Caco-2 (cell line): ENCODE results near the gene MICAL3. TPM values are rescaled to one million over a fixed set of nuclear protein-coding genes. Genes with fewer than 3 reads are reported as not detected.
A peak's percentile ranks its signal among the peaks of the same experiment; 100 is the strongest.

Experiments used
- BruUV-seq: library from RNA; stranded (reverse); fragments of 400-500 nt; replicated peaks from 2 replicates; lab custom pipeline; 2021; lab: Mats Ljungman, UMichigan
- CTCF ChIA-PET: fragments of 300-600 bp; sonication (Branson Sonifier 250); formaldehyde crosslinking; loops from one replicate; lab custom pipeline; 2022; ENCODE audit warnings: antibody characterized with exemption; lab: Charles Lee
- POLR2A ChIA-PET: fragments of 300-600 bp; sonication (Branson Sonifier 250); formaldehyde crosslinking; loops from one replicate; lab custom pipeline; 2022; ENCODE audit warnings: antibody characterized with exemption; lab: Charles Lee
- DNase-seq, 2 experiments: peaks; one replicate each; pipeline versions ENCODE4 v3.0.0 to v3.0.0-alpha.2; 2020 to 2022
- H3K27me3 ChIP-seq: replicated peaks from 2 replicates; pipeline ENCODE4 v1.6.0; 2011; ENCODE audit warnings: low read length; ENCODE audit not compliant: control insufficient read depth, insufficient read depth
- H3K36me3 ChIP-seq: 2 replicates; pipeline ENCODE4 v1.5.1; 2011; ENCODE audit warnings: low read length; ENCODE audit not compliant: control insufficient read depth, insufficient read depth
- H3K4me1 ChIP-seq: fragments of 250-450 bp; sonication (Bioruptor Pico); 2 replicates; pipeline ENCODE4 v1.5.1; 2020; ENCODE audit warnings: mild to moderate bottlenecking
- H3K4me3 ChIP-seq: 2 replicates; pipeline ENCODE4 v1.5.1; 2011; ENCODE audit warnings: low read depth, mild to moderate bottlenecking, control low read depth, low read length
- H3K9me3 ChIP-seq: fragments of 250-450 bp; sonication (Bioruptor Pico); 2 replicates; pipeline ENCODE4 v1.5.1; 2020; ENCODE audit warnings: mild to moderate bottlenecking, moderate library complexity
- H3K27ac Mint-ChIP-seq: one replicate; pipeline ENCODE4 v1.8.0; 2022; ENCODE audit warnings: mixed read lengths; ENCODE audit not compliant: unreplicated experiment
- H3K27me3 Mint-ChIP-seq: one replicate; pipeline ENCODE4 v1.8.0; 2022; ENCODE audit warnings: mixed read lengths; ENCODE audit not compliant: insufficient read depth, unreplicated experiment
- H3K36me3 Mint-ChIP-seq: one replicate; pipeline ENCODE4 v1.8.0; 2022; ENCODE audit warnings: mild to moderate bottlenecking, mixed read lengths; ENCODE audit not compliant: insufficient read depth, unreplicated experiment
- H3K4me1 Mint-ChIP-seq: one replicate; pipeline ENCODE4 v1.8.0; 2022; ENCODE audit warnings: low read depth, mixed read lengths; ENCODE audit not compliant: unreplicated experiment
- H3K4me3 Mint-ChIP-seq: one replicate; pipeline ENCODE4 v1.8.0; 2022; ENCODE audit warnings: mild to moderate bottlenecking, moderate library complexity, mixed read lengths; ENCODE audit not compliant: unreplicated experiment
- H3K9me3 Mint-ChIP-seq: one replicate; pipeline ENCODE4 v1.8.0; 2022; ENCODE audit warnings: mixed read lengths; ENCODE audit not compliant: unreplicated experiment
- CTCF ChIP-seq, 2 experiments: fragments of 200-600 bp in 1 of 2; IDR thresholded peaks; 1 replicate in 1 of 2; 2 replicates in 1 of 2; pipeline versions ENCODE4 v1.5.1 to v1.8.0; 2011 to 2022; ENCODE audit warnings: antibody characterized with exemption in 1 of 2, control low read depth in 1 of 2, inconsistent platforms in 1 of 2, low read depth in 1 of 2, low read length in 1 of 2, mild to moderate bottlenecking in 1 of 2, moderate library complexity in 1 of 2; ENCODE audit not compliant: insufficient read depth in 1 of 2, severe bottlenecking in 1 of 2, unreplicated experiment in 1 of 2
- intact Hi-C: fragments of 100-400 bp; cut with micrococcal nuclease; formaldehyde crosslinking; loops from one replicate; pipeline ENCODE4 v1.10.0; 2022; ENCODE audit not compliant: unreplicated experiment
- total RNA-seq: library from RNA; stranded (reverse); gene quantifications from 2 replicates; pipeline ENCODE4 v1.2.3, GENCODE V29; 2022

MICAL3 gene
- total RNA-seq, 1 experiment from 2014 or later = 65.6 TPM

- Mint-ChIP-seq H3K9me3 (no peaks in the 10 kb centered on the region), H3K27ac (no peak overlapping the region), H3K36me3 (peaks cover 17% of the 10 kb centered on the region), H3K4me3 (no peak overlapping the region), H3K4me1 (peaks cover 22% of the 10 kb centered on the region), H3K27me3 (no peaks in the 10 kb centered on the region)
- ChIA-PET POLR2A (no interaction called here), CTCF (no interaction called here)
- Histone ChIP-seq H3K27me3 (no peaks in the 10 kb centered on the region), H3K4me1 (peaks cover 26% of the 10 kb centered on the region), H3K36me3 (0 out of 2 replicates have a peak, but pooled peaks cover 1% of the 10 kb centered on the region), H3K4me3 (no peak overlapping the region), H3K9me3 (no peaks in the 10 kb centered on the region)
- DNase-seq = no peak
- intact Hi-C loops = no loop called here
- TF ChIP-seq CTCF (IDR thresholded peaks at IDR 0.05; ENCODE audit: insufficient read depth in 1 of 2, low read depth in 1 of 2, low read length in 1 of 2, severe bottlenecking in 1 of 2, unreplicated experiment in 1 of 2) = no peak
- no TSS peak for BruUV-seq
Measured at GRCh38 chr22:17962168-17962567, 62.2 kb downstream of the MICAL3 start.

GRCh38 chr22:17961446-17961729 lies 63.0 kb downstream of the MICAL3 start:
- H3K27me3 ChIP-seq = no peaks in the 10 kb centered on the region
- no peak for DNase-seq
- Mint-ChIP-seq H3K36me3 (peaks cover 10% of the 10 kb centered on the region), H3K4me1 (peaks cover 17% of the 10 kb centered on the region), H3K27ac (no peak overlapping the region), H3K9me3 (no peaks in the 10 kb centered on the region), H3K4me3 (no peak overlapping the region), H3K27me3 (no peaks in the 10 kb centered on the region)
- no peaks in the 10 kb centered on the region for H3K9me3 ChIP-seq
- H3K36me3 ChIP-seq = 0 out of 2 replicates have a peak, but pooled peaks cover 1% of the 10 kb centered on the region
- peaks cover 24% of the 10 kb centered on the region for H3K4me1 ChIP-seq
- POLR2A ChIA-PET = no interaction called here
- no TSS peak for BruUV-seq
- CTCF ChIA-PET = no interaction called here
- no peak overlapping the region for H3K4me3 ChIP-seq
- intact Hi-C loops = no loop called here
- no peak for TF ChIP-seq CTCF (IDR thresholded peaks at IDR 0.05; ENCODE audit: insufficient read depth in 1 of 2, low read depth in 1 of 2, low read length in 1 of 2, severe bottlenecking in 1 of 2, unreplicated experiment in 1 of 2)

GRCh38 chr22:17960695-17961445 lies 63.5 kb downstream of the MICAL3 start:
- intact Hi-C loops = no loop called here
- no peak overlapping the region for H3K4me3 ChIP-seq
- H3K36me3 ChIP-seq = 0 out of 2 replicates have a peak, but pooled peaks cover 1% of the 10 kb centered on the region
- CTCF ChIA-PET = interaction anchor here (0.6 kb wide), 1 partner anchor 82 kb away, joined by 4 read pairs; no protein-coding TSS in a partner anchor
- no peak for DNase-seq
- H3K4me1 Mint-ChIP-seq = peaks cover 11% of the 10 kb centered on the region
- H3K27me3 Mint-ChIP-seq = no peaks in the 10 kb centered on the region
- BruUV-seq = no TSS peak
- H3K4me1 ChIP-seq = peaks cover 19% of the 10 kb centered on the region
- H3K27ac Mint-ChIP-seq = peak overlapping the region; percentile 37
- H3K4me3 Mint-ChIP-seq = no peak overlapping the region
- no peaks in the 10 kb centered on the region for H3K27me3 ChIP-seq
- H3K9me3 ChIP-seq = no peaks in the 10 kb centered on the region
- no peak for TF ChIP-seq CTCF (IDR thresholded peaks at IDR 0.05; ENCODE audit: insufficient read depth in 1 of 2, low read depth in 1 of 2, low read length in 1 of 2, severe bottlenecking in 1 of 2, unreplicated experiment in 1 of 2)
- H3K9me3 Mint-ChIP-seq = no peaks in the 10 kb centered on the region
- peaks cover 10% of the 10 kb centered on the region for H3K36me3 Mint-ChIP-seq
- POLR2A ChIA-PET = no interaction called here
